Measurements from ENCODE around the gene GRHPR.
A peak's percentile ranks its signal among the peaks of the same experiment; 100 is the strongest.

The GRHPR gene

DNA sequence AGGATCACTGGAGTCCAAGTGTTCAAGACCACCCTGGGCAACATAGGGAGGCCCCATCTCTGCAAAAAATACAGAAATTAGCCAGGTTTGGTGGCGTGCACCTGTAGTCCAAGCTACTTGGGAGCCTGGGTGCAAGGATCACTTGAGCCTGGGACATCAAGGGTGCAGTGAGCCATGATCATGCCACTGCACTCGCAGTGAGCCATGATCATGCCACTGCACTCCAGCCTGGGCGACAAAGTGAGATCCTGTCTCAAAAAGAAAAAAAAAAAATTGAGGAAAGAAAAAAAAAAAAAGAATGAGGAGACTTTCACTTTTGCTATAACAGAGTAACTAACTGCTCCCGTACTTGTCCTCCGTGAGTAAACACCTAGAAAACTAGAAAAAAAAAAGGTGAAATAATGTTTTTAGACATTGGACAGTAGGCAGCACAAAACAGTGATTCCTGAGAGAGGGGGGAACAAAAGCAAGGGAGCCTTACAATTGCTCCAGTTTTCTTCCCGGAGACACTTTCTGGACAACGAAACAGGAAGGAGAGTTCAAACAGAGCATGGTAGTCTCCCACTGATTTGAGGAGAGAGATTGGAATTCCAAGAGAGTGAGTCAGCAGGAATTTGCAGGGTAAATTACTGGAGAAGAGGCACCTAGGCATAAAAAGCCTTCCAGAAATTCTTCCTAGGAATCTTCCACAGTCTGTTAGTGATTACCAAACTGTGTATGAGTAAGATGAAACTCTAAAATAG, 49.6 kb downstream of the GRHPR start (continued):
- TF ChIP-seq ZNF155 (tag by site-specific recombination; IDR thresholded peaks at IDR 0.05) (no peak), ZNF548 (tag by site-specific recombination; IDR thresholded peaks at IDR 0.05) (no peak), PRDM1 (tag by site-specific recombination; IDR thresholded peaks at IDR 0.05) (peak; percentile 96), ZNF157 (tag by site-specific recombination; IDR thresholded peaks at IDR 0.05) (no peak), ZNF501 (tag by site-specific recombination; IDR thresholded peaks at IDR 0.05) (no peak), ZNF391 (tag by site-specific recombination; IDR thresholded peaks at IDR 0.05; ENCODE audit: borderline replicate concordance, low read depth) (no peak), ZFP37 (tag by site-specific recombination; IDR thresholded peaks at IDR 0.05) (no peak), ZNF777 (tag by site-specific recombination; IDR thresholded peaks at IDR 0.05; ENCODE audit: borderline replicate concordance) (no peak), ZNF138 (tag by site-specific recombination; IDR thresholded peaks at IDR 0.05; ENCODE audit: borderline replicate concordance) (no peak), ZNF629 (tag by site-specific recombination; IDR thresholded peaks at IDR 0.05) (no peak), ZNF174 (tag by site-specific recombination; IDR thresholded peaks at IDR 0.05) (no peak), ZNF37A (tag by site-specific recombination; IDR thresholded peaks at IDR 0.05) (no peak), ZNF10 (tag by site-specific recombination; IDR thresholded peaks at IDR 0.05) (no peak), KLF7 (tag by site-specific recombination; IDR thresholded peaks at IDR 0.05; ENCODE audit: borderline replicate concordance) (no peak), ZNF623 (tag by site-specific recombination; IDR thresholded peaks at IDR 0.05) (no peak), TRIM28 (IDR thresholded peaks at IDR 0.05; ENCODE audit: borderline replicate concordance, low read length) (no peak), KLF1 (tag by site-specific recombination; IDR thresholded peaks at IDR 0.05) (no peak), ZEB2 (tag by site-specific recombination; IDR thresholded peaks at IDR 0.05) (0 out of 2 replicates have a peak, but pooled peaks have one; percentile 43)
- TF ChIP-seq, protein P1, sequence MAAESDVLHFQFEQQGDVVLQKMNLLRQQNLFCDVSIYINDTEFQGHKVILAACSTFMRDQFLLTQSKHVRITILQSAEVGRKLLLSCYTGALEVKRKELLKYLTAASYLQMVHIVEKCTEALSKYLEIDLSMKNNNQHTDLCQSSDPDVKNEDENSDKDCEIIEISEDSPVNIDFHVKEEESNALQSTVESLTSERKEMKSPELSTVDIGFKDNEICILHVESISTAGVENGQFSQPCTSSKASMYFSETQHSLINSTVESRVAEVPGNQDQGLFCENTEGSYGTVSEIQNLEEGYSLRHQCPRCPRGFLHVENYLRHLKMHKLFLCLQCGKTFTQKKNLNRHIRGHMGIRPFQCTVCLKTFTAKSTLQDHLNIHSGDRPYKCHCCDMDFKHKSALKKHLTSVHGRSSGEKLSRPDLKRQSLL (tag by site-specific recombination; IDR thresholded peaks at IDR 0.05): no peak
- TF ChIP-seq, protein P2, sequence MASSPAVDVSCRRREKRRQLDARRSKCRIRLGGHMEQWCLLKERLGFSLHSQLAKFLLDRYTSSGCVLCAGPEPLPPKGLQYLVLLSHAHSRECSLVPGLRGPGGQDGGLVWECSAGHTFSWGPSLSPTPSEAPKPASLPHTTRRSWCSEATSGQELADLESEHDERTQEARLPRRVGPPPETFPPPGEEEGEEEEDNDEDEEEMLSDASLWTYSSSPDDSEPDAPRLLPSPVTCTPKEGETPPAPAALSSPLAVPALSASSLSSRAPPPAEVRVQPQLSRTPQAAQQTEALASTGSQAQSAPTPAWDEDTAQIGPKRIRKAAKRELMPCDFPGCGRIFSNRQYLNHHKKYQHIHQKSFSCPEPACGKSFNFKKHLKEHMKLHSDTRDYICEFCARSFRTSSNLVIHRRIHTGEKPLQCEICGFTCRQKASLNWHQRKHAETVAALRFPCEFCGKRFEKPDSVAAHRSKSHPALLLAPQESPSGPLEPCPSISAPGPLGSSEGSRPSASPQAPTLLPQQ (tag by site-specific recombination; IDR thresholded peaks at IDR 0.05): no peak
- TF ChIP-seq, protein P3, sequence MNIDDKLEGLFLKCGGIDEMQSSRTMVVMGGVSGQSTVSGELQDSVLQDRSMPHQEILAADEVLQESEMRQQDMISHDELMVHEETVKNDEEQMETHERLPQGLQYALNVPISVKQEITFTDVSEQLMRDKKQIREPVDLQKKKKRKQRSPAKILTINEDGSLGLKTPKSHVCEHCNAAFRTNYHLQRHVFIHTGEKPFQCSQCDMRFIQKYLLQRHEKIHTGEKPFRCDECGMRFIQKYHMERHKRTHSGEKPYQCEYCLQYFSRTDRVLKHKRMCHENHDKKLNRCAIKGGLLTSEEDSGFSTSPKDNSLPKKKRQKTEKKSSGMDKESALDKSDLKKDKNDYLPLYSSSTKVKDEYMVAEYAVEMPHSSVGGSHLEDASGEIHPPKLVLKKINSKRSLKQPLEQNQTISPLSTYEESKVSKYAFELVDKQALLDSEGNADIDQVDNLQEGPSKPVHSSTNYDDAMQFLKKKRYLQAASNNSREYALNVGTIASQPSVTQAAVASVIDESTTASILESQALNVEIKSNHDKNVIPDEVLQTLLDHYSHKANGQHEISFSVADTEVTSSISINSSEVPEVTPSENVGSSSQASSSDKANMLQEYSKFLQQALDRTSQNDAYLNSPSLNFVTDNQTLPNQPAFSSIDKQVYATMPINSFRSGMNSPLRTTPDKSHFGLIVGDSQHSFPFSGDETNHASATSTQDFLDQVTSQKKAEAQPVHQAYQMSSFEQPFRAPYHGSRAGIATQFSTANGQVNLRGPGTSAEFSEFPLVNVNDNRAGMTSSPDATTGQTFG (tag by site-specific recombination; IDR thresholded peaks at IDR 0.05; ENCODE audit: borderline replicate concordance): no peak
- TF ChIP-seq, protein P4, sequence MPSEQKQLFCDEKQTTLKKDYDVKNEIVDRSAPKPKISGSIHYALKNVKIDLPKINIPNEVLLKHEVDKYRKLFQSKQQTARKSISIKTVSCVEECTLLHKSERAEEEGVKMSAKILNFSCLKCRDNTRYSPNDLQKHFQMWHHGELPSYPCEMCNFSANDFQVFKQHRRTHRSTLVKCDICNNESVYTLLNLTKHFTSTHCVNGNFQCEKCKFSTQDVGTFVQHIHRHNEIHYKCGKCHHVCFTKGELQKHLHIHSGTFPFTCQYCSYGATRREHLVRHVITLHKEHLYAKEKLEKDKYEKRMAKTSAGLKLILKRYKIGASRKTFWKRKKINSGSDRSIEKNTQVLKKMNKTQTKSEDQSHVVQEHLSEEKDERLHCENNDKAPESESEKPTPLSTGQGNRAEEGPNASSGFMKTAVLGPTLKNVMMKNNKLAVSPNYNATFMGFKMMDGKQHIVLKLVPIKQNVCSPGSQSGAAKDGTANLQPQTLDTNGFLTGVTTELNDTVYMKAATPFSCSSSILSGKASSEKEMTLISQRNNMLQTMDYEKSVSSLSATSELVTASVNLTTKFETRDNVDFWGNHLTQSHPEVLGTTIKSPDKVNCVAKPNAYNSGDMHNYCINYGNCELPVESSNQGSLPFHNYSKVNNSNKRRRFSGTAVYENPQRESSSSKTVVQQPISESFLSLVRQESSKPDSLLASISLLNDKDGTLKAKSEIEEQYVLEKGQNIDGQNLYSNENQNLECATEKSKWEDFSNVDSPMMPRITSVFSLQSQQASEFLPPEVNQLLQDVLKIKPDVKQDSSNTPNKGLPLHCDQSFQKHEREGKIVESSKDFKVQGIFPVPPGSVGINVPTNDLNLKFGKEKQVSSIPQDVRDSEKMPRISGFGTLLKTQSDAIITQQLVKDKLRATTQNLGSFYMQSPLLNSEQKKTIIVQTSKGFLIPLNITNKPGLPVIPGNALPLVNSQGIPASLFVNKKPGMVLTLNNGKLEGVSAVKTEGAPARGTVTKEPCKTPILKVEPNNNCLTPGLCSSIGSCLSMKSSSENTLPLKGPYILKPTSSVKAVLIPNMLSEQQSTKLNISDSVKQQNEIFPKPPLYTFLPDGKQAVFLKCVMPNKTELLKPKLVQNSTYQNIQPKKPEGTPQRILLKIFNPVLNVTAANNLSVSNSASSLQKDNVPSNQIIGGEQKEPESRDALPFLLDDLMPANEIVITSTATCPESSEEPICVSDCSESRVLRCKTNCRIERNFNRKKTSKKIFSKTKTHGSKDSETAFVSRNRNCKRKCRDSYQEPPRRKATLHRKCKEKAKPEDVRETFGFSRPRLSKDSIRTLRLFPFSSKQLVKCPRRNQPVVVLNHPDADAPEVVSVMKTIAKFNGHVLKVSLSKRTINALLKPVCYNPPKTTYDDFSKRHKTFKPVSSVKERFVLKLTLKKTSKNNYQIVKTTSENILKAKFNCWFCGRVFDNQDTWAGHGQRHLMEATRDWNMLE (tag by site-specific recombination; conservative IDR thresholded peaks at IDR 0.05; ENCODE audit: low read depth): no peak
- TF ChIP-seq, protein P5, sequence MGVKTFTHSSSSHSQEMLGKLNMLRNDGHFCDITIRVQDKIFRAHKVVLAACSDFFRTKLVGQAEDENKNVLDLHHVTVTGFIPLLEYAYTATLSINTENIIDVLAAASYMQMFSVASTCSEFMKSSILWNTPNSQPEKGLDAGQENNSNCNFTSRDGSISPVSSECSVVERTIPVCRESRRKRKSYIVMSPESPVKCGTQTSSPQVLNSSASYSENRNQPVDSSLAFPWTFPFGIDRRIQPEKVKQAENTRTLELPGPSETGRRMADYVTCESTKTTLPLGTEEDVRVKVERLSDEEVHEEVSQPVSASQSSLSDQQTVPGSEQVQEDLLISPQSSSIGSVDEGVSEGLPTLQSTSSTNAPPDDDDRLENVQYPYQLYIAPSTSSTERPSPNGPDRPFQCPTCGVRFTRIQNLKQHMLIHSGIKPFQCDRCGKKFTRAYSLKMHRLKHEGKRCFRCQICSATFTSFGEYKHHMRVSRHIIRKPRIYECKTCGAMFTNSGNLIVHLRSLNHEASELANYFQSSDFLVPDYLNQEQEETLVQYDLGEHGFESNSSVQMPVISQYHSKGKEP (tag by site-specific recombination; IDR thresholded peaks at IDR 0.05): no peak
- TF ChIP-seq, protein P6, sequence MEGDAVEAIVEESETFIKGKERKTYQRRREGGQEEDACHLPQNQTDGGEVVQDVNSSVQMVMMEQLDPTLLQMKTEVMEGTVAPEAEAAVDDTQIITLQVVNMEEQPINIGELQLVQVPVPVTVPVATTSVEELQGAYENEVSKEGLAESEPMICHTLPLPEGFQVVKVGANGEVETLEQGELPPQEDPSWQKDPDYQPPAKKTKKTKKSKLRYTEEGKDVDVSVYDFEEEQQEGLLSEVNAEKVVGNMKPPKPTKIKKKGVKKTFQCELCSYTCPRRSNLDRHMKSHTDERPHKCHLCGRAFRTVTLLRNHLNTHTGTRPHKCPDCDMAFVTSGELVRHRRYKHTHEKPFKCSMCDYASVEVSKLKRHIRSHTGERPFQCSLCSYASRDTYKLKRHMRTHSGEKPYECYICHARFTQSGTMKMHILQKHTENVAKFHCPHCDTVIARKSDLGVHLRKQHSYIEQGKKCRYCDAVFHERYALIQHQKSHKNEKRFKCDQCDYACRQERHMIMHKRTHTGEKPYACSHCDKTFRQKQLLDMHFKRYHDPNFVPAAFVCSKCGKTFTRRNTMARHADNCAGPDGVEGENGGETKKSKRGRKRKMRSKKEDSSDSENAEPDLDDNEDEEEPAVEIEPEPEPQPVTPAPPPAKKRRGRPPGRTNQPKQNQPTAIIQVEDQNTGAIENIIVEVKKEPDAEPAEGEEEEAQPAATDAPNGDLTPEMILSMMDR (tag by site-specific recombination; IDR thresholded peaks at IDR 0.05): no peak
- TF ChIP-seq, protein P7, sequence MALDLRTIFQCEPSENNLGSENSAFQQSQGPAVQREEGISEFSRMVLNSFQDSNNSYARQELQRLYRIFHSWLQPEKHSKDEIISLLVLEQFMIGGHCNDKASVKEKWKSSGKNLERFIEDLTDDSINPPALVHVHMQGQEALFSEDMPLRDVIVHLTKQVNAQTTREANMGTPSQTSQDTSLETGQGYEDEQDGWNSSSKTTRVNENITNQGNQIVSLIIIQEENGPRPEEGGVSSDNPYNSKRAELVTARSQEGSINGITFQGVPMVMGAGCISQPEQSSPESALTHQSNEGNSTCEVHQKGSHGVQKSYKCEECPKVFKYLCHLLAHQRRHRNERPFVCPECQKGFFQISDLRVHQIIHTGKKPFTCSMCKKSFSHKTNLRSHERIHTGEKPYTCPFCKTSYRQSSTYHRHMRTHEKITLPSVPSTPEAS (tag by site-specific recombination; IDR thresholded peaks at IDR 0.05): no peak
